Measurements from ENCODE around the gene TBC1D16. TPM values are rescaled to one million over a fixed set of nuclear protein-coding genes. Genes with fewer than 3 reads are reported as not detected.
"Not testable (repeated sequence)": the region's sequence is repeated elsewhere in the genome, so short reads cannot be mapped to it uniquely, and the experiment has no call there.

The TBC1D16 gene
- total RNA-seq, 1 experiment from 2014 or later = 96.1 TPM

DNA sequence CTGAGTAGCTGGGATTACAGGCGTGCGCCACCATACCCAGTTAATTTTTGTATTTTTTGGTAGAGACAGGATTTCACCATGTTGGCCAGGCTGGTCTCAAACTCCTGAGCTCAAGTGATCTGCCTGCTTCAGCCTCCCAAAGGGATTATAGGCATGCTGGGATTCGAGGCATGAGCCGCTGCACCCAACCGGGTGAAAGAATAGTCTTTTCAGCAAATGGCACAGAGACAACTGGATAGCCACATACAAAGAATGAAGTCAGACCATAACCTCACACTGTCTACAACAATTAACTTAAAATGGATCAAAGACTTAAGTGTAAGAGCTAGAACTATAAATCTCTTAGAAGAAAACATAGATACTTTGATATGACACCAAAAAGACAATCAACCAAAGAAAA, 67.6 kb downstream of the TBC1D16 start (continued):
- TF ChIP-seq, protein P1, sequence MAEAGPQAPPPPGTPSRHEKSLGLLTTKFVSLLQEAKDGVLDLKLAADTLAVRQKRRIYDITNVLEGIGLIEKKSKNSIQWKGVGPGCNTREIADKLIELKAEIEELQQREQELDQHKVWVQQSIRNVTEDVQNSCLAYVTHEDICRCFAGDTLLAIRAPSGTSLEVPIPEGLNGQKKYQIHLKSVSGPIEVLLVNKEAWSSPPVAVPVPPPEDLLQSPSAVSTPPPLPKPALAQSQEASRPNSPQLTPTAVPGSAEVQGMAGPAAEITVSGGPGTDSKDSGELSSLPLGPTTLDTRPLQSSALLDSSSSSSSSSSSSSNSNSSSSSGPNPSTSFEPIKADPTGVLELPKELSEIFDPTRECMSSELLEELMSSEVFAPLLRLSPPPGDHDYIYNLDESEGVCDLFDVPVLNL (CRISPR knock-in tag; IDR thresholded peaks at IDR 0.05; ENCODE audit: borderline replicate concordance, low read depth) = no peak
- TF ChIP-seq ZNF317 (CRISPR knock-in tag; IDR thresholded peaks at IDR 0.05; ENCODE audit: borderline replicate concordance, low read depth) (no peak), JAZF1 (CRISPR knock-in tag; IDR thresholded peaks at IDR 0.05) (no peak), IRF2 (CRISPR knock-in tag; IDR thresholded peaks at IDR 0.05; ENCODE audit: borderline replicate concordance, low read depth) (no peak)

DNA sequence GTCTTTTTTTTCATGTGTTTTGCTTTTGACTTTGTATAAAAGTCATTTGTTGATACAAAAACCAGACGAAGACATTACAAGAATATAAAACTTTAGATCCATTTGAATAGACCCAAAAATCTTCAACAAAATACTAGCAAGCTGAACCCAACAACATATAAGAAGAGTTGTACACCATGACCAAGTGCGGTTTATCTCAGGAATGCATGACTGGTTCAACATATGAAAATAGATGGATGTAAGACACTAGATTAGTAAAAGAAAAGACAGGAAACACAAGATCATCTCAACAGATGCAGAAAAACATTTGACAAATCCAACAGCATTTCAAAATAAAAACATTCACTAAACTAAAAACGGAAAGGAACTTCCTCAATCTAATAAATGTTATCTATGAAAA, 69.0 kb downstream of the TBC1D16 start:
- H3K27me3 Mint-ChIP-seq (ENCODE audit: low read depth) = no peaks in the 10 kb centered on the region; the same call in 1 of the 2 replicates
- no peak overlapping the region for H3K4me3 Mint-ChIP-seq
- POLR2A ChIA-PET = no interaction called here
- peaks cover 19% of the 10 kb centered on the region for H3K4me1 Mint-ChIP-seq
- no peak for DNase-seq (ENCODE audit: low spot score)
- no peak for ATAC-seq
- peak overlapping the region; percentile 35; the same call in 1 of the 2 replicates for H3K27ac Mint-ChIP-seq
- H3K36me3 Mint-ChIP-seq = peaks cover 17% of the 10 kb centered on the region
- TF ChIP-seq HMGA2 (CRISPR knock-in tag; IDR thresholded peaks at IDR 0.05) (no peak), ZNF416 (CRISPR knock-in tag; IDR thresholded peaks at IDR 0.05) (no peak), GABPB1 (CRISPR knock-in tag; IDR thresholded peaks at IDR 0.05) (no peak), CREM (CRISPR knock-in tag; IDR thresholded peaks at IDR 0.05) (no peak), ZNF232 (CRISPR knock-in tag; IDR thresholded peaks at IDR 0.05) (no peak)
- TF ChIP-seq, protein P2, sequence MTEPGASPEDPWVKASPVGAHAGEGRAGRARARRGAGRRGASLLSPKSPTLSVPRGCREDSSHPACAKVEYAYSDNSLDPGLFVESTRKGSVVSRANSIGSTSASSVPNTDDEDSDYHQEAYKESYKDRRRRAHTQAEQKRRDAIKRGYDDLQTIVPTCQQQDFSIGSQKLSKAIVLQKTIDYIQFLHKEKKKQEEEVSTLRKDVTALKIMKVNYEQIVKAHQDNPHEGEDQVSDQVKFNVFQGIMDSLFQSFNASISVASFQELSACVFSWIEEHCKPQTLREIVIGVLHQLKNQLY (CRISPR knock-in tag; IDR thresholded peaks at IDR 0.05) = no peak
- TF ChIP-seq, protein P3, sequence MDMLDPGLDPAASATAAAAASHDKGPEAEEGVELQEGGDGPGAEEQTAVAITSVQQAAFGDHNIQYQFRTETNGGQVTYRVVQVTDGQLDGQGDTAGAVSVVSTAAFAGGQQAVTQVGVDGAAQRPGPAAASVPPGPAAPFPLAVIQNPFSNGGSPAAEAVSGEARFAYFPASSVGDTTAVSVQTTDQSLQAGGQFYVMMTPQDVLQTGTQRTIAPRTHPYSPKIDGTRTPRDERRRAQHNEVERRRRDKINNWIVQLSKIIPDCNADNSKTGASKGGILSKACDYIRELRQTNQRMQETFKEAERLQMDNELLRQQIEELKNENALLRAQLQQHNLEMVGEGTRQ (CRISPR knock-in tag; IDR thresholded peaks at IDR 0.05) = no peak
- CTCF ChIA-PET = interaction anchor here (0.9 to 2.2 kb wide), 2 partner anchors 8 to 19 kb away, joined by 3 to 8 read pairs; no protein-coding TSS in a partner anchor
- H3K9me3 Mint-ChIP-seq = peaks cover 6% of the 10 kb centered on the region

DNA sequence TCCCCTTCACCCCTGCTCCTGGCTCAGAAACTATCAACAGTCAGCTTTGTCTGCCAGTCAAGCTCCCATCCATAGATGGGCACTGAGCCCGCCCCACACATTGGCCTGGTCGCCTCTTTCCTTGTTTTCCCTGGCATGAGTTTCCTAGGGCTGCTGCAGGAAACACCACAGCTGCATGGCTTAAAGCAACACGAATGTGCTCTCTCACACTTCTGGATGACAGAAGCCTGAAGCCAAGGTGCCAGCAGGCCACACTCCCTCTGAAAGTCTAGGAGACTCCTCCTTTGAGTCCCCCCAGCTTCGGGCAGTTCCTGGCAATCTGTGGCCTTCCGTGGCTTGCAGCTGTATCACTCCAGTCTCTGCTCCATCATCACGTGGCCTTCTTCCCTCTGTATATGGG, 69.9 kb downstream of the TBC1D16 start:
- ATAC-seq (no peak), DNase-seq (ENCODE audit: low spot score) (no peak)
- Mint-ChIP-seq H3K4me1 (peaks cover 19% of the 10 kb centered on the region), H3K36me3 (peaks cover 23% of the 10 kb centered on the region), H3K9me3 (peaks cover 13% of the 10 kb centered on the region), H3K27ac (no peak overlapping the region), H3K4me3 (no peak overlapping the region), H3K27me3 (ENCODE audit: low read depth) (no peaks in the 10 kb centered on the region; the same call in 1 of the 2 replicates)
- POLR2A ChIA-PET = no interaction called here
- CTCF ChIA-PET = interaction anchor here (0.5 to 2.2 kb wide), 7 partner anchors 9 to 307 kb away, joined by 3 to 8 read pairs (median 3); no protein-coding TSS in a partner anchor
- TF ChIP-seq FOXP1 (CRISPR knock-in tag; IDR thresholded peaks at IDR 0.05; ENCODE audit: borderline replicate concordance) = no peak
- TF ChIP-seq, protein P4, sequence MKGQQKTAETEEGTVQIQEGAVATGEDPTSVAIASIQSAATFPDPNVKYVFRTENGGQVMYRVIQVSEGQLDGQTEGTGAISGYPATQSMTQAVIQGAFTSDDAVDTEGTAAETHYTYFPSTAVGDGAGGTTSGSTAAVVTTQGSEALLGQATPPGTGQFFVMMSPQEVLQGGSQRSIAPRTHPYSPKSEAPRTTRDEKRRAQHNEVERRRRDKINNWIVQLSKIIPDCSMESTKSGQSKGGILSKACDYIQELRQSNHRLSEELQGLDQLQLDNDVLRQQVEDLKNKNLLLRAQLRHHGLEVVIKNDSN (CRISPR knock-in tag; IDR thresholded peaks at IDR 0.05) = no peak
- no peak for TF ChIP-seq KAT7 (CRISPR knock-in tag; IDR thresholded peaks at IDR 0.05; ENCODE audit: borderline replicate concordance)
- TF ChIP-seq, protein P5, sequence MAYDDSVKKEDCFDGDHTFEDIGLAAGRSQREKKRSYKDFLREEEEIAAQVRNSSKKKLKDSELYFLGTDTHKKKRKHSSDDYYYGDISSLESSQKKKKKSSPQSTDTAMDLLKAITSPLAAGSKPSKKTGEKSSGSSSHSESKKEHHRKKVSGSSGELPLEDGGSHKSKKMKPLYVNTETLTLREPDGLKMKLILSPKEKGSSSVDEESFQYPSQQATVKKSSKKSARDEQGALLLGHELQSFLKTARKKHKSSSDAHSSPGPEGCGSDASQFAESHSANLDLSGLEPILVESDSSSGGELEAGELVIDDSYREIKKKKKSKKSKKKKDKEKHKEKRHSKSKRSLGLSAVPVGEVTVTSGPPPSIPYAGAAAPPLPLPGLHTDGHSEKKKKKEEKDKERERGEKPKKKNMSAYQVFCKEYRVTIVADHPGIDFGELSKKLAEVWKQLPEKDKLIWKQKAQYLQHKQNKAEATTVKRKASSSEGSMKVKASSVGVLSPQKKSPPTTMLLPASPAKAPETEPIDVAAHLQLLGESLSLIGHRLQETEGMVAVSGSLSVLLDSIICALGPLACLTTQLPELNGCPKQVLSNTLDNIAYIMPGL (CRISPR knock-in tag; IDR thresholded peaks at IDR 0.05) = no peak
- no peak for TF ChIP-seq ZNF138 (CRISPR knock-in tag; conservative IDR thresholded peaks at IDR 0.05)
- no peak for TF ChIP-seq JUN (CRISPR knock-in tag; IDR thresholded peaks at IDR 0.05)
- no peak for TF ChIP-seq TEAD1 (CRISPR knock-in tag; IDR thresholded peaks at IDR 0.05)
- TF ChIP-seq JAZF1 (CRISPR knock-in tag; IDR thresholded peaks at IDR 0.05) = no peak
- no peak for TF ChIP-seq RORB (CRISPR knock-in tag; IDR thresholded peaks at IDR 0.05)
- TF ChIP-seq, protein P6, sequence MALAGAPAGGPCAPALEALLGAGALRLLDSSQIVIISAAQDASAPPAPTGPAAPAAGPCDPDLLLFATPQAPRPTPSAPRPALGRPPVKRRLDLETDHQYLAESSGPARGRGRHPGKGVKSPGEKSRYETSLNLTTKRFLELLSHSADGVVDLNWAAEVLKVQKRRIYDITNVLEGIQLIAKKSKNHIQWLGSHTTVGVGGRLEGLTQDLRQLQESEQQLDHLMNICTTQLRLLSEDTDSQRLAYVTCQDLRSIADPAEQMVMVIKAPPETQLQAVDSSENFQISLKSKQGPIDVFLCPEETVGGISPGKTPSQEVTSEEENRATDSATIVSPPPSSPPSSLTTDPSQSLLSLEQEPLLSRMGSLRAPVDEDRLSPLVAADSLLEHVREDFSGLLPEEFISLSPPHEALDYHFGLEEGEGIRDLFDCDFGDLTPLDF (CRISPR knock-in tag; IDR thresholded peaks at IDR 0.05) = no peak
- no peak for TF ChIP-seq ZNF263 (CRISPR knock-in tag; IDR thresholded peaks at IDR 0.05; ENCODE audit: low read depth)
- TF ChIP-seq, protein P7, sequence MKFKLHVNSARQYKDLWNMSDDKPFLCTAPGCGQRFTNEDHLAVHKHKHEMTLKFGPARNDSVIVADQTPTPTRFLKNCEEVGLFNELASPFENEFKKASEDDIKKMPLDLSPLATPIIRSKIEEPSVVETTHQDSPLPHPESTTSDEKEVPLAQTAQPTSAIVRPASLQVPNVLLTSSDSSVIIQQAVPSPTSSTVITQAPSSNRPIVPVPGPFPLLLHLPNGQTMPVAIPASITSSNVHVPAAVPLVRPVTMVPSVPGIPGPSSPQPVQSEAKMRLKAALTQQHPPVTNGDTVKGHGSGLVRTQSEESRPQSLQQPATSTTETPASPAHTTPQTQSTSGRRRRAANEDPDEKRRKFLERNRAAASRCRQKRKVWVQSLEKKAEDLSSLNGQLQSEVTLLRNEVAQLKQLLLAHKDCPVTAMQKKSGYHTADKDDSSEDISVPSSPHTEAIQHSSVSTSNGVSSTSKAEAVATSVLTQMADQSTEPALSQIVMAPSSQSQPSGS (CRISPR knock-in tag; IDR thresholded peaks at IDR 0.05; ENCODE audit: borderline replicate concordance, low read depth) = no peak

DNA sequence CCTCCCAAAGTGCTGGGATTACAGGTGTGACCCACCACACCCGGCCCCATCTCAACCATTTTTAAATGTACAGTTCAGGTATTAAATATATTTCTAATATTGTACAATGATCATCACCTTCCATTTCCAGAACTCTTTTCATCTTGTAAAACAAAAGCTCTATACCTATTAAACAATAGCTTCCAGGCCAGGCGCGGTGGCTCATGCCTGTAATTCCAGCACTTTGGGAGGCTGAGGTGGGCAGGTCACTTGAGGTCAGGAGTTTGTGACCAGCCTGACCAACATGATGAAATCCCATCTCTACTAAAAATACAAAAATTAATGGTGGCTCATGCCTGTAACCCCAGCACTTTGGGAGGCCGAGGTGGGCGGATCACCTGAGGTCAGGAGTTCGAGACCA, 73.2 kb downstream of the TBC1D16 start:
- H3K27ac Mint-ChIP-seq; CTCF ChIA-PET; ATAC-seq; DNase-seq (ENCODE audit: low spot score); H3K27me3 Mint-ChIP-seq (ENCODE audit: low read depth); H3K4me3 Mint-ChIP-seq; POLR2A ChIA-PET: not testable (repeated sequence)
- peaks cover 11% of the 10 kb centered on the region for H3K4me1 Mint-ChIP-seq
- peaks cover 15% of the 10 kb centered on the region for H3K9me3 Mint-ChIP-seq
- H3K36me3 Mint-ChIP-seq = peaks cover 25% of the 10 kb centered on the region
